DND-41 (cell line): ENCODE results near the gene MYLK.
"Not testable (repeated sequence)": the region's sequence is repeated elsewhere in the genome, so short reads cannot be mapped to it uniquely, and the experiment has no call there.

Experiments
- ATAC-seq: fragments of 200-7000 bp; cut with Tn5 transposase; 3 replicates; pipeline ENCODE4 v1.9.1; 2021; ENCODE audit warnings: low read depth; ENCODE audit not compliant: insufficient read depth
- DNase-seq: peaks from one replicate; pipeline ENCODE4 v3.0.0-alpha.2; 2020
- H2AFZ ChIP-seq: 2 replicates; pipeline ENCODE4 v1.6.0; 2012; ENCODE audit warnings: low read depth, low read length
- H3K27ac ChIP-seq: 2 replicates; pipeline ENCODE4 v1.5.1; 2012; ENCODE audit warnings: low read length, inconsistent platforms
- H3K27me3 ChIP-seq: fragments of 200-600 bp; sonication (generic); 2 replicates; pipeline ENCODE4 v1.6.0; 2012; ENCODE audit warnings: low read length, mild to moderate bottlenecking, inconsistent platforms; ENCODE audit not compliant: insufficient read depth, poor library complexity
- H3K36me3 ChIP-seq: 2 replicates; pipeline ENCODE4 v1.5.1; 2012; ENCODE audit warnings: low read length, inconsistent platforms; ENCODE audit not compliant: insufficient read depth
- H3K4me1 ChIP-seq: 2 replicates; pipeline ENCODE4 v1.5.1; 2012; ENCODE audit warnings: mild to moderate bottlenecking, low read length; ENCODE audit not compliant: insufficient read depth
- H3K4me2 ChIP-seq: 2 replicates; pipeline ENCODE4 v1.6.0; 2012; ENCODE audit warnings: mild to moderate bottlenecking, moderate library complexity, low read length, inconsistent platforms; ENCODE audit not compliant: insufficient read depth
- H3K4me3 ChIP-seq, 2 experiments: fragments of 200-600 bp in 1 of 2; shearing (Covaris generic) in 1 of 2; 2 replicates each; pipeline ENCODE4 v1.5.1; 2012 to 2016; ENCODE audit warnings: inconsistent platforms in 2 of 2, low read length in 2 of 2, mild to moderate bottlenecking in 2 of 2, low read depth in 1 of 2, moderate library complexity in 1 of 2
- H3K79me2 ChIP-seq: 2 replicates; pipeline ENCODE4 v1.6.0; 2012; ENCODE audit warnings: low read length, inconsistent platforms; ENCODE audit not compliant: insufficient read depth
- H3K9ac ChIP-seq: 2 replicates; pipeline ENCODE4 v1.6.0; 2012; ENCODE audit warnings: low read depth, mild to moderate bottlenecking, inconsistent platforms, low read length, moderate library complexity
- H3K9me3 ChIP-seq: 2 replicates; pipeline ENCODE4 v1.5.1; 2012; ENCODE audit warnings: low read length, moderate library complexity, mild to moderate bottlenecking, inconsistent platforms; ENCODE audit not compliant: insufficient read depth, severe bottlenecking
- H4K20me1 ChIP-seq: 2 replicates; pipeline ENCODE4 v1.6.0; 2012; ENCODE audit warnings: low read length; ENCODE audit not compliant: insufficient read depth
- CTCF ChIP-seq: IDR thresholded peaks from 2 replicates; pipeline ENCODE4 v1.5.1; 2012; ENCODE audit warnings: borderline replicate concordance, low read length, moderate library complexity, mild to moderate bottlenecking; ENCODE audit not compliant: poor library complexity, severe bottlenecking; ENCODE audit errors: extremely low read depth
- EZH2 ChIP-seq: IDR thresholded peaks from 3 replicates; pipeline ENCODE4 v1.6.1; 2012; ENCODE audit warnings: borderline replicate concordance, low read depth, mild to moderate bottlenecking, moderate library complexity, low read length, inconsistent platforms; ENCODE audit not compliant: severe bottlenecking

The MYLK gene

GRCh38 chr3:123719061-123719756, 164.9 kb downstream of the MYLK start:
- not testable (repeated sequence) for H3K79me2 ChIP-seq, H3K4me3 ChIP-seq, H3K27ac ChIP-seq, H3K4me2 ChIP-seq, H4K20me1 ChIP-seq, H2AFZ ChIP-seq, H3K36me3 ChIP-seq, H3K9ac ChIP-seq, H3K4me1 ChIP-seq, H3K9me3 ChIP-seq
- TF ChIP-seq CTCF: peak; percentile 74
- H3K27me3 ChIP-seq: peaks cover 19% of the 10 kb centered on the region
- DNase-seq (peak; percentile 61), ATAC-seq (peak; percentile 80)

GRCh38 chr3:123718108-123718507, 166.0 kb downstream of the MYLK start:
- peaks cover 26% of the 10 kb centered on the region for H3K27me3 ChIP-seq
- H2AFZ ChIP-seq: no peak overlapping the region
- no peaks in the 10 kb centered on the region for H3K9me3 ChIP-seq
- no peak overlapping the region for H3K9ac ChIP-seq
- H3K4me3 ChIP-seq: no peak overlapping the region
- H3K36me3 ChIP-seq: no peaks in the 10 kb centered on the region
- no peak overlapping the region for H3K4me2 ChIP-seq
- H3K79me2 ChIP-seq: no peaks in the 10 kb centered on the region
- no peaks in the 10 kb centered on the region for H4K20me1 ChIP-seq
- H3K27ac ChIP-seq: no peak overlapping the region
- ATAC-seq (no peak), DNase-seq (no peak)
- no peaks in the 10 kb centered on the region for H3K4me1 ChIP-seq
- TF ChIP-seq CTCF: no peak
- no peak for TF ChIP-seq EZH2

GRCh38 chr3:123717451-123717850, 166.7 kb downstream of the MYLK start:
- not testable (repeated sequence) for H3K36me3 ChIP-seq, H3K4me2 ChIP-seq, DNase-seq, H3K9me3 ChIP-seq, H3K27ac ChIP-seq, H3K79me2 ChIP-seq, H4K20me1 ChIP-seq, ATAC-seq, H2AFZ ChIP-seq, H3K4me3 ChIP-seq, H3K9ac ChIP-seq, H3K4me1 ChIP-seq
- H3K27me3 ChIP-seq: peaks cover 27% of the 10 kb centered on the region

- H3K36me3 ChIP-seq: no peaks in the 10 kb centered on the region
- H3K9me3 ChIP-seq: no peaks in the 10 kb centered on the region
- DNase-seq: no peak
- no peak overlapping the region for H3K4me2 ChIP-seq
- no peak overlapping the region for H2AFZ ChIP-seq
- no peaks in the 10 kb centered on the region for H4K20me1 ChIP-seq
- no peak overlapping the region for H3K27ac ChIP-seq
- no peak overlapping the region for H3K9ac ChIP-seq
- ATAC-seq: no peak
- no peaks in the 10 kb centered on the region for H3K79me2 ChIP-seq
- no peaks in the 10 kb centered on the region for H3K4me1 ChIP-seq
- peaks cover 27% of the 10 kb centered on the region for H3K27me3 ChIP-seq
- H3K4me3 ChIP-seq: no peak overlapping the region
- TF ChIP-seq CTCF (no peak), EZH2 (no peak)
Observed at GRCh38 chr3:123716411-123716810, 167.7 kb downstream of the MYLK start.
